Activated CD8-positive, alpha-beta memory T cell treated with anti-CD3 and anti-CD28 coated beads, Interleukin-2, amount 50 U/mL, for 1 hour (primary cell): ENCODE measurements around the gene EHD4.

Experiments used
- DNase-seq: peaks from one replicate; pipeline ENCODE4 v3.0.0-alpha.2; 2020; ENCODE audit errors: extremely low read depth

Gene EHD4

GRCh38 chr15:41957021-41957897 is 15.1 kb downstream of the EHD4 start:
- DNase-seq: no peak

GRCh38 chr15:41955807-41956525 is 16.4 kb downstream of the EHD4 start:
- DNase-seq: no peak

- DNase-seq: no peak
Observed at GRCh38 chr15:41955100-41955499, 17.3 kb downstream of the EHD4 start.

DNA sequence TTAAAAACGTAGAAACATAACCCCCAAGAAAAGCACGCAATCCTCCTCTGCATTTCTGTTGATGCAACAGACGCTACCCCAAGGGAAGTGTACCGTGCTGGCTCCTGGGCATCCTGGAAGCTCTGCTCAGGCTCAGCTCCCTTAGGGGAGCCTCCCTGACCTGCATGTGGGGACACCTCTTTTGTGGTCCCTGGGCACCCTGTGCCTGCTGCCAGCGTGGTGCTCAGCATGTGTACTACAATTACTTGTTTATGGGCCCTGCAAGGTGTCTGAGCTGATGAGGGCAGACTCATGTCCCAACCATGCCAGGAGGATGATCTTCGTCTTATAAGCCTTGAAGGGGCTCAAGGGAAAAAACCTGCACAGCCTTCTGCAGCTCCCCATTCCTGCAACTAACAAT is 18.3 kb downstream of the EHD4 start:
- DNase-seq: no peak

DNA sequence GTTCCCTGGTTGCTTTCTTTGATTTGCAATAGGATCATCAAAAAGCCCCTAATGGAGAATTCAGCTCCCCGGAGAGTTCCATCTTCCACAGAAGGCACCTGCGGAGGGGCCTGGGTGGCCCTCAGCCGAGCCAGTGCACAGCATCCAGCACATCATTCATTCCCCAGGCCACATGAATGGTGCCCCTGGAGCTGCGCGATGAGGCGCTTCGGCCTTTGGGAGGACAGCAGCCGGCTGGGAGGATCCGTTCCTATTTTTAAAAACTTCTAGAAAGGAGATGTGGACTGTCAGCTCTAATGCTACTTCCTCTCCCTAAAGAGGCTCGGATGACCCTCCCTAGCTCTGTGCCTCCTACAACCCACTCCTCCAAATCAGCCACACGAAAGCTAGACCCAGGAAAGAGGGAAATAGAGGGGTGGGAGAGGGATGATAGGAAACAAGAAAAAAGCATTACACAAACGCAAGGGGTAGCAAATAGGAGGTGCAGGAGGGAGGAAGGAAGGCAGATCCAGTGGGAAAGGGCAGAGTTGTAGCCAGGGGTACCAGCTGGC is 20.3 kb downstream of the EHD4 start:
- DNase-seq: no peak

DNA sequence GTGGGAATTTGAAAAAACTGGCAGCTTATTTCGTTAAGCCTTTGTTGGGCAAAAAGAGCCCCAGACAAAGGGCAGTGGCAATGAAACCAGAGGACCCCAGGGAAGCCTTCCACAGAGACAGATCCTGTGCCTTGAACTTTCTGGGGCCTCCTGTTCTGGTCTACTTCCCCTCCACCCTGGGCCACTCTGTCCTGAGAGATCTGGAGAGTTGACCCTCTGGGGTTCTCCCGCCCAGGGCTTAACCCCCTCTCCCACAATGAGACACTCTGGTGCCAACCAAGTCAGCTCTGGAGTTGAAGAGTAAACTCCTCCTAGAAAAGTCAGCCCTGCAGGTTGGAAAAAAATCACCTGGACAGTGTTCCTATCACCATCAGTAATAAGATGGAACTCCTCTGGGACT is 20.8 kb downstream of the EHD4 start:
- DNase-seq: no peak

GRCh38 chr15:41950489-41950888 is 21.9 kb downstream of the EHD4 start:
- no peak for DNase-seq

- no peak for DNase-seq
Observed at GRCh38 chr15:41950127-41950483, 22.3 kb downstream of the EHD4 start.

DNA sequence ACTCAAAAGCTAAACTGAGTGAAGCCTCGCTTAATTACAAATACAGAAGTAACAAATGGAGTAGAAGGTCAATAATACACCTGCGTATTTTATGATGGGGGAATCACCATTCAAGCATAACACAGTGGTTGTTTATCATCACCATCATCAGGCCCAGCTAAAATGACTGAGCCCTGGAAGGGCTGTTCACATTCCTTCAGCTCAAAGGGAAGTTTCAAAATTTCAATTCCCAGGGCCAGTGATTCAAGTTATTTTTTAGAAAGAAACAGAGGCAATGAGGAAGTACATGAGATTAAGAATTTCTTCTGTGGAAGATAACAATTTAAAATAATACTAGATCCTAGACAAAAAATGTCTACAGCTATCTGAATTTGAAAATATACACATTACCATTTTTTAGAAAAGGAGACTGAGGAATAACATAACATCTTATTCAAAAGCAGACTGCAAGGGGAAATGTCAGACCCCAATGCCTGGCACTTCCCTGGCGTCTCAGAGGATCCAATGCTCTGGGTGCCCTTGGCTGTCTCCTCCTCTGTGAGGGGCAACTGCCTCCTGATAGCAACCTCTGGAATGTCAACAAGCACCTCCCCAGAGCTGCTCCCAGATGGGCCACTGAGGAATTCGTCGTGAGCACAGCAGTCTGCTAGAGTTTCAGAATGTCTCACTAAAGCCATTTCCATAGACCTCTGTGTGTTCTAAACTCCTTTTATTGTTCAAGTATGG is 22.8 kb downstream of the EHD4 start:
- no peak for DNase-seq

DNA sequence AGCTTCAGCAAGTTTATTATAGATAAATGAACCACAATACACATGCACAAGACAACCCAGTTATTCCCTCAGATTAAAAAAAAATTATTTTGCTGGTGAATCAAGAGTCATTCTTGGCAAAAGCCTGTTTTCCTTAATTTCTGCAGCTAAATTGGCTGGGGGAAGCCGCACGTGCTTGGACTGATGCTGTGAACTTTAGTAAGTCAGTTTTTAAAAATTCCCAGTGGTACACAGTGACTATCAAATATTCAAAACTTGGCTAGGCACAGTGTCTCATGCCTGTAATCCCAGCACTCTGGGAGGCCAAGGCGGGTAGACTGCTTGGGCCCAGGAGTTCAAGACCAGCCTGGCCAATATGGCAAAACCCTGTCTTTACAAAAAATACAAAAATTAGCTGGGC is 23.9 kb downstream of the EHD4 start:
- DNase-seq: no peak

DNA sequence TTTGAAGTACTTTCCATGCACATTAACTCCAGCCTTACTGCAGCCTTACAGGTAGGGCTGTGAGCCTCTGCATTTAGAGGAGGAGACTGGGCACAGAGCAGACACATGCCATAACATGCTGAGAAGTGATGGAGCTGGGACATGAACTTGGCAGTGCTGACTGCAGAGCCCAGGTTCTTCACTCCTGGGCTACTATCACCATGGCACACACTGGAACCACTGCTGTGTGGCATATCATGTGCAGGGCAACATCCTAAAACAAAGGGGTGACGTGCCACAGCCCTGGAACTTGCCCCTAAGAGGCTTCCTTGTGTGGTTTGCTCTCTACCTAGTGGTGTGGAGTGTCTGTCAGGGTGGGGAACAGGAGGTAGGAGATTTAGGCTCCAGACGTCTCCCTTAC is 25.4 kb downstream of the EHD4 start:
- no peak for DNase-seq

DNA sequence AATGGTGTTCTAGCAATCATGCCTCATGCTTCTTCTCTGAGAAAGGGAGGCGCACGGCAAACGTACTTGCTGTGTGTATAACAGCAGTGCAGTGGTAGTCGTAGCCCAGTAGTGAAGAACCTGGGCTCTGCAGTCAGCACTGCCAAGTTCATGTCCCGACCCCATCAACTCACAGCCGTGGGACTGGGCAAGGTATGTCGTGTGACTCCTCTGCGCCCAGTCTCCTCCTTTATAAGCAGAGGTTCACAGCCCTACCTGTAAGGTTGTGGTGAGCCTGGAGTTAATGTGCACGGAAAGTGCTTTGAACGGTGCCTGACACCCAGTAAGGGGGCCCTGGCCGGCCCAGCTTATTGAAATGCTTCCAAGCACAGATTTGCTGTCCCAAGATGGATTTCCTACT is 26.6 kb downstream of the EHD4 start:
- DNase-seq: no peak

- DNase-seq: no peak
Observed at GRCh38 chr15:41945221-41945620, 27.1 kb downstream of the EHD4 start.

DNA sequence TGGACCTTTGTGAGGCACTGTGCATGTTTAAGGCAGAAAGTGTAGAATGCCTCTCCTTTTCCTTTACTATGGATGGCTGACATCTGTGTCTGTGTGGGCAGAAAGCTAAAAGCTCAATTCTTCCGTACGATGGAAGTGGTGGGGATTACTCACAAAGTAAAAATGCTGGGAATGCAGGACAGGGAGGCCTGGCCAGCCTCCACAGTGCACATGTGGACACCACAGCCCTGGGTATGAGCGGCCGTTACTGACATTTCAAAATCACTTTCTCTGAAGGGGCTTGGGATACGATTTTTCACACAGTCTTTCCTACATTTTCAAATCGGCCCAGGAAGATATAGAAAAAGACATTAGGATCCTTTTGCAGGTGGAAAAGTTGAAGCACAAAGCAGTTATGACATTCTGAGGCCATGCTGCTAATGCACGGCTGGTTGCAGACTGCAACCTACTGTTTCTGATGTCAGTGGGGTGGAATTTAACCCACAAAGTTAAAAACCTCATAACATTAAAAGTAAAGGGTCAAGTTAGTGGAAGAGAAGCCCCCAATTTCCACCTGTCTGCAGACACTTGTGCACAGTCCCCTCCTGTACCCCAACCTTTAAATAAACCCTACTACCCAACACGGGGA is 27.9 kb downstream of the EHD4 start:
- no peak for DNase-seq

DNA sequence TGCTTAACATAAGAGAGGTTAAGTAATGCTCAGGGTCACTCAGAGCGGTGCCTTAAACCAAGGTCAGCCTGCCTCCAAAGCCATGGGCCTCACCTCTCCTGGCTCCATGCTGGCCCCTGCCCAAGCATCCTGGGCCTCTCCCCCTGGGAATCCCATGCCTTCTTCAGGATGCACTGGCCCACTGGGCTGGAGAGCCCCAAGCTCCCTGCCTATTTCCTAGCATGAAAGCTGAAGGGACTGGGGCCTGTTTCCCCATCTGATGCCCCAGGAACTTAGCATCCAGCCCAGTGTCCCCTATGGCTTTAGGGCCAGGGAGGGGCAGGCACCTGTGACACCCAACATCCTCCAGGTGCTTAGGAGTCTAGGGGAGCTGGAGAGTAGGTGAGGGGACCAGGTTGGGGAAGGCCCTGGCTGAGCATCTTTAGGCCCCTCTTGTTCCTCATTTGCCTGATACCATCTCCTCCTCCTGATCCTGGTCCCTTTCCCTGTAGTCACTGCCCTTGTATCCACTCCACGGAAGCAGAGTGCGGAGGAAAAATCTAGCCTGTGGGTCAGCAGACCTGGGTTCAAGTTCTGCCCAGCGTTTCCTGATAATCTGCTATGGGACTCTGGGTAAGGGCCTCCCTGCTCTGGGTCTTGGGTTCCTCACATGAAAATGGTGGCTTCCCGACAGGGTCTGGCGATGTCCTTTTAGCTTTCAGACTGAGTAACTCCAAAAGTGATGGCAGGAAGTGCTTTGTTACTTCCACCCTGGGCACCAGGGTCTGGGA is 28.6 kb downstream of the EHD4 start:
- DNase-seq: no peak

- DNase-seq: no peak
Observed at GRCh38 chr15:41942886-41943285, 29.5 kb downstream of the EHD4 start.

DNA sequence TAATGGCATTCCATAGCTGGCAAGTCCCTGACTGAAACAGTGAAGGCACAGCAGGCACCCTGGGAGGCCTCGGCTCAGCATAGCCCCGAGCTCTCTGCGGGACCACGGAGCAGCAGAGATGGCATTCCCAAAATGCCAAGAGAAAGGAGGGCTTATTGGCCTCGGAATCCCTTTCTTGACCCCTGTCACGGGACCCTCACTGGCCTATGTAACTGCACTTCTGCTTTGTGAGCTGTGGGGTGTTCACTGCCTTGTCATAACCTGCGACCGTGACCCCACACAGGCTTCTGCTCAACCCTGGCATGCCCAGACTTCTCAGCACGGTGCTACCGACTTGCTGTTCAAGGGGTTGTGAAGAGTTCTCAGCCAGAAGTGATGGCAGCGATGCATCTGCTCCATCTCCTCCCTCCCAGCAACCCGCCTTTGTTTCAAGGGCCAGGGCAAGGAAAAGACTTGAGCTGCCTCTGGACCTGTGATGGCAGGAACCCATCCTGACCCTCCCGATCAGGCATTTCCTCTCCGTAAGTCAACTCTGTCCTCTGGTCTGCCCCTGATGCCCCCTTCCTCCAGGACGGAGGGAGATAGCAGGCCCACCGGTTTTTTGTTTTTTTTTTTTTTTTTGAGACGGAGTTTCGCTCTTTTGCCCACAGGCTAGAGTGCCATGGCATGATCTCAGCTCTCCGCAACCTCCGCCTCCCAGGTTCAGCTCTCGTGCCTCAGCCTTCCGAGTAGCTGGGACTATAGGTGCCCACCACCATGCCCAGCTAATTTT is 30.5 kb downstream of the EHD4 start:
- no peak for DNase-seq

- no peak for DNase-seq
Observed at GRCh38 chr15:41940441-41940857, 31.9 kb downstream of the EHD4 start.

GRCh38 chr15:41939986-41940385 is 32.4 kb downstream of the EHD4 start:
- DNase-seq: no peak

DNA sequence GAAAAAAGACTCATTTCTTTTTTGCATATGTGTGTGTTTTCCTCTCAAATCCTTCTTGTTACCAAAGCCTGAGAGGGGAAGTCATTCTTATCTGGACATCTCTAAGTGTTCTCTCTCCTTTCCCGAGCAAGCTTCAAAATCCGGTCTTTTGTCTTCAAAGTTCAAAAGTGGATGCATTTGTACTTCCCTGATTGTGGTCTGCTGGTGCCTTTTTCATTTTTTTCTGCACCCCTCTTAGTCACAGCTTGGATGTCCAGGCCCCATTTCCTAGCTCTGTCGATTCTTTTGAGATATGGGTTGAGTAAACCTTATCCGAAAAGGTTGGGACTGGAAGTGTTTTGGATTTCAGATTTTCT is 34.8 kb downstream of the EHD4 start:
- DNase-seq: no peak
